ENCODE data around the gene TMEM38B. TPM values are rescaled to one million over a fixed set of nuclear protein-coding genes. Genes with fewer than 3 reads are reported as not detected.
A peak's percentile ranks its signal among the peaks of the same experiment; 100 is the strongest.

The TMEM38B gene
- total RNA-seq, 1 experiment from 2014 or later = 48.6 TPM

DNA sequence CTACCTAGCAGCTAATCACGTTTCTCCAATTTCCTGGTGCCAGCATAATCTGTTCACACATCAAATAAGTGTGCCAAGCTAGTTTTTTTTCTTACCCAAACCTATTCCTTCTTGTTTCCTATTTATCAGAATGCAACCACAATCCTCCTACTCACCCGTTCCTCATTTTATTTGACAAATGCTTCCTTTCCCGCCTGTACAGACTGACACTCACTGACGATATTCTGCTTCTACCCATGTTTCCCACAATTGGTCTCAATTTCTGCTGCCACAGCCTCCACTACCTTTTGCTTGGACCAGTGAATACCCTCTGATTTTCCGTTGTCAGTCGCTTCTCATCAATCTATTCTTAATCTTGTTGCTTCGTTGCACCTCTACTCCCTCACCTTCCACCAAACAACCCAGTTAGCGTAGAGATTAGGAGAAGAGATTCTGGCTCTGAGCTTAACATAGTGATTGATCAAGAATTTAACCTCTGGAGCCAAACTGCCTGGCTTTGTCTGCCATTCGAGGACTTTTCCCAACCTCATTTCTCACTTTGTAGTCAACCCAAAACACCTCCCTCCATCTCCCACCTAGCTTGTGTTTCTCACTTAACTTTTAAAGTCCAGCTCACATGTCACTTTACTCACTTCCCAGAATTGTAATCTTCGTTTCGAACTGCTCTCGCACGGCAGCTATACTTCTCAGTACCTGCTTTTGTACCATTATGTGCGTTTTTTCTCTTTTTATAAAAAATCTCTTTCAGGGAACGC, 729 bp upstream of the TMEM38B start:
- no peaks in the 10 kb centered on the region for H3K27me3 ChIP-seq (replicated peaks; ENCODE audit: control insufficient read depth, insufficient read depth, low read length)
- DNase-seq = peak in 1 of 2 experiments; percentile 8
- intact Hi-C loops (cut with micrococcal nuclease; ENCODE audit: unreplicated experiment) = loop anchor here (1.0 to 10.0 kb wide), 4 partner anchors 25 to 249 kb away; partner anchors contain the start of gene FSD1L
- no peak for TF ChIP-seq CTCF (IDR thresholded peaks at IDR 0.05; ENCODE audit: insufficient read depth in 1 of 2, low read depth in 1 of 2, low read length in 1 of 2, severe bottlenecking in 1 of 2, unreplicated experiment in 1 of 2)
- CTCF ChIA-PET = interaction anchor here (0.6 to 1.7 kb wide), 6 partner anchors 24 to 188 kb away, joined by 3 to 10 read pairs (median 4); no protein-coding TSS in a partner anchor
- POLR2A ChIA-PET = interaction anchor here (1.0 kb wide), 1 partner anchor 60 kb away, joined by 4 read pairs; no protein-coding TSS in a partner anchor
- H3K36me3 ChIP-seq (ENCODE audit: control insufficient read depth, insufficient read depth, low read length) = no peaks in the 10 kb centered on the region
- H3K27ac Mint-ChIP-seq (ENCODE audit: unreplicated experiment) = no peak overlapping the region
- no TSS peak for BruUV-seq (replicated peaks)
- H3K9me3 Mint-ChIP-seq (ENCODE audit: unreplicated experiment) = no peaks in the 10 kb centered on the region
- peak overlapping the region; percentile 75 for H3K4me3 Mint-ChIP-seq (ENCODE audit: unreplicated experiment)
- H3K9me3 ChIP-seq = no peaks in the 10 kb centered on the region
- peaks cover 11% of the 10 kb centered on the region for H3K4me1 Mint-ChIP-seq (ENCODE audit: low read depth, unreplicated experiment)
- no peaks in the 10 kb centered on the region for H3K36me3 Mint-ChIP-seq (ENCODE audit: insufficient read depth, unreplicated experiment)
- 0 out of 2 replicates have a peak, but pooled peaks cover 12% of the 10 kb centered on the region for H3K4me1 ChIP-seq
- peak overlapping the region; percentile 95 for H3K4me3 ChIP-seq (ENCODE audit: low read depth, low read length)
- H3K27me3 Mint-ChIP-seq (ENCODE audit: insufficient read depth, unreplicated experiment) = peaks cover 3% of the 10 kb centered on the region

GRCh38 chr9:105694848-105695581, 674 bp downstream of the TMEM38B start:
- TF ChIP-seq CTCF (IDR thresholded peaks at IDR 0.05; ENCODE audit: insufficient read depth in 1 of 2, low read depth in 1 of 2, low read length in 1 of 2, severe bottlenecking in 1 of 2, unreplicated experiment in 1 of 2) = no peak
- peak overlapping the region; percentile 75 for H3K4me3 Mint-ChIP-seq (ENCODE audit: unreplicated experiment)
- intact Hi-C loops (cut with micrococcal nuclease; ENCODE audit: unreplicated experiment) = loop anchor here (1.0 to 10.0 kb wide), 4 partner anchors 24 to 250 kb away; partner anchors contain the start of gene FSD1L
- no peaks in the 10 kb centered on the region for H3K27me3 ChIP-seq (replicated peaks; ENCODE audit: control insufficient read depth, insufficient read depth, low read length)
- H3K9me3 ChIP-seq = no peaks in the 10 kb centered on the region
- H3K9me3 Mint-ChIP-seq (ENCODE audit: unreplicated experiment) = no peaks in the 10 kb centered on the region
- H3K27ac Mint-ChIP-seq (ENCODE audit: unreplicated experiment) = no peak overlapping the region
- POLR2A ChIA-PET = interaction anchor here (1.0 kb wide), 1 partner anchor 61 kb away, joined by 4 read pairs; no protein-coding TSS in a partner anchor
- H3K27me3 Mint-ChIP-seq (ENCODE audit: insufficient read depth, unreplicated experiment) = peaks cover 3% of the 10 kb centered on the region
- H3K36me3 ChIP-seq (ENCODE audit: control insufficient read depth, insufficient read depth, low read length) = no peaks in the 10 kb centered on the region
- TSS peak; percentile 37 for BruUV-seq (replicated peaks)
- peak overlapping the region; percentile 95 for H3K4me3 ChIP-seq (ENCODE audit: low read depth, low read length)
- DNase-seq = peak; percentile 67 to 70
- H3K4me1 Mint-ChIP-seq (ENCODE audit: low read depth, unreplicated experiment) = peaks cover 11% of the 10 kb centered on the region
- H3K36me3 Mint-ChIP-seq (ENCODE audit: insufficient read depth, unreplicated experiment) = no peaks in the 10 kb centered on the region
- H3K4me1 ChIP-seq = 0 out of 2 replicates have a peak, but pooled peaks cover 18% of the 10 kb centered on the region
- CTCF ChIA-PET = interaction anchor here (1.0 to 1.7 kb wide), 3 partner anchors 23 to 57 kb away, joined by 4 to 10 read pairs (median 5); no protein-coding TSS in a partner anchor

DNA sequence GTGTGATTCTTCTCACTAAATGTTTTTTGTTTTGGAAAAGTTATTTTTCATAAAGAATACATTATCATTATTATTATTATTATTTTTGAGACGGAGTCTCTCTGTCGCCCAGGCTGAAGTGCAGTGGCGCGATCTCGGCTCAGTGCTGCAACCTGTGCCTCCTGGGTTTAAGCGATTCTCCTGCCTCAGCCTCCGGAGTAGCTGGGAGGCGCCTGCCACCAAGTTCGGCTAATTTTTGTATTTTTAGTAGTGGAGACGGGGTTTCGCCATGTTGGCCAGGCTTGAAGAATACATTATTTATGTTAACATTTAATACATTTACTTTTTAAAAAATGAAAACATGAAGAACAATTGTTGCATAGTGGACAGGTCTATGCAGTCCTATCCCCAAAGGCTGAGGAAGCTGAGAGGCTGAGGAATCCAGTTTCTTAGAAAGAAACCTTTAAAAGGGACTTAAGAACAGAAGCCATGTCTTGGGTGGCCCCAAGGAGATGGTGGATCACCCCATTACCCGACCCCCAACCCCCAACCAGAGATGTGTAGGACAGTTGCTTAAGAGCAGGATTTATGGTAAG, 2.0 kb downstream of the TMEM38B start:
- DNase-seq = no peak
- no peak overlapping the region for H3K27ac Mint-ChIP-seq (ENCODE audit: unreplicated experiment)
- no peak for TF ChIP-seq CTCF (IDR thresholded peaks at IDR 0.05; ENCODE audit: insufficient read depth in 1 of 2, low read depth in 1 of 2, low read length in 1 of 2, severe bottlenecking in 1 of 2, unreplicated experiment in 1 of 2)
- H3K9me3 Mint-ChIP-seq (ENCODE audit: unreplicated experiment) = no peaks in the 10 kb centered on the region
- H3K27me3 Mint-ChIP-seq (ENCODE audit: insufficient read depth, unreplicated experiment) = no peaks in the 10 kb centered on the region
- CTCF ChIA-PET = no interaction called here
- peaks cover 29% of the 10 kb centered on the region; the same call in 1 of the 2 replicates for H3K4me1 ChIP-seq
- H3K9me3 ChIP-seq = no peaks in the 10 kb centered on the region
- POLR2A ChIA-PET = no interaction called here
- no peaks in the 10 kb centered on the region for H3K36me3 ChIP-seq (ENCODE audit: control insufficient read depth, insufficient read depth, low read length)
- H3K4me3 Mint-ChIP-seq (ENCODE audit: unreplicated experiment) = no peak overlapping the region
- H3K4me3 ChIP-seq (ENCODE audit: low read depth, low read length) = no peak overlapping the region
- H3K36me3 Mint-ChIP-seq (ENCODE audit: insufficient read depth, unreplicated experiment) = no peaks in the 10 kb centered on the region
- no peaks in the 10 kb centered on the region for H3K27me3 ChIP-seq (replicated peaks; ENCODE audit: control insufficient read depth, insufficient read depth, low read length)
- intact Hi-C loops (cut with micrococcal nuclease; ENCODE audit: unreplicated experiment) = loop anchor here (10.0 kb wide), 1 partner anchor 252 kb away; the partner anchor contains the start of gene FSD1L
- no TSS peak for BruUV-seq (replicated peaks)
- H3K4me1 Mint-ChIP-seq (ENCODE audit: low read depth, unreplicated experiment) = peaks cover 11% of the 10 kb centered on the region

Measured in Caco-2 (cell line).